ENCODE results near the gene C9orf40.

DNA sequence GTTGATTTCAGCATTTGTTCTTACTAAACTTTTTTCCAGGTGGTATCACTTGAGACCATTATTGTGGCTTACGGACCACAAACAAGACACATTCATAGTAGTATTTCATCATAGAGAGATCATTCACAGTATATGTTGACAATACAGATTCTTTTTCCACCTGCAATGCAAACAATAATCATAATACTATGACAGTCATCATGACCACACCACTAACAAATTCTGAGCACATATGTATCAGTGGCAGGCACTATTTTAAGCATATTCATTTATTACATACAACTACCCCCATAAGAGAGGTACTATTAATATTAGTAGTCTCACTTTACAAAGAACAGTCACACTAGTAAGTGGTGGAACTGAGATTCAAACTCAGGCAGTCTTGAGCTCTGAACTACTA, 31.0 kb upstream of the C9orf40 start:
- no peak for TF ChIP-seq HEYL (CRISPR knock-in tag; IDR thresholded peaks at IDR 0.05)
- no peak for TF ChIP-seq CTCF (IDR thresholded peaks at IDR 0.05)
- TF ChIP-seq, protein P1, sequence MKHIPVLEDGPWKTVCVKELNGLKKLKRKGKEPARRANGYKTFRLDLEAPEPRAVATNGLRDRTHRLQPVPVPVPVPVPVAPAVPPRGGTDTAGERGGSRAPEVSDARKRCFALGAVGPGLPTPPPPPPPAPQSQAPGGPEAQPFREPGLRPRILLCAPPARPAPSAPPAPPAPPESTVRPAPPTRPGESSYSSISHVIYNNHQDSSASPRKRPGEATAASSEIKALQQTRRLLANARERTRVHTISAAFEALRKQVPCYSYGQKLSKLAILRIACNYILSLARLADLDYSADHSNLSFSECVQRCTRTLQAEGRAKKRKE (CRISPR knock-in tag; IDR thresholded peaks at IDR 0.05; ENCODE audit: low read depth), result no peak
- no peak for TF ChIP-seq POLR2A (IDR thresholded peaks at IDR 0.05; ENCODE audit: low read length)
- no peak for TF ChIP-seq RCOR1 (IDR thresholded peaks at IDR 0.05; ENCODE audit: low read depth, low read length)
- no peak for TF ChIP-seq HOXA7 (CRISPR knock-in tag; IDR thresholded peaks at IDR 0.05)
- no peak for TF ChIP-seq RFX5 (IDR thresholded peaks at IDR 0.05)
- no peak for TF ChIP-seq FOSL2 (IDR thresholded peaks at IDR 0.05)
- no peak for TF ChIP-seq FOSL2 (CRISPR knock-in tag; IDR thresholded peaks at IDR 0.05)
- TF ChIP-seq CEBPB (IDR thresholded peaks at IDR 0.05), result no peak
- TF ChIP-seq EP300 (IDR thresholded peaks at IDR 0.05), result no peak
- TF ChIP-seq HDAC2 (IDR thresholded peaks at IDR 0.05), result no peak
- no peak for TF ChIP-seq MYC (IDR thresholded peaks at IDR 0.05; ENCODE audit: borderline replicate concordance, low read length)
